ENCODE results near the gene SCD5.

SCD5 gene

GRCh38 chr4:82584931-82585330, 213.7 kb downstream of the SCD5 start:
- FAIRE-seq = no peak

GRCh38 chr4:82583897-82584587, 214.6 kb downstream of the SCD5 start:
- no peak for FAIRE-seq

- no peak for FAIRE-seq
Observed at GRCh38 chr4:82579932-82580331, 218.7 kb downstream of the SCD5 start.
